ENCODE results near the gene SAMM50. TPM values are rescaled to one million over a fixed set of nuclear protein-coding genes. Genes with fewer than 3 reads are reported as not detected.

SAMM50 gene
- total RNA-seq, 1 experiment from 2014 or later, result 40.8 TPM

DNA sequence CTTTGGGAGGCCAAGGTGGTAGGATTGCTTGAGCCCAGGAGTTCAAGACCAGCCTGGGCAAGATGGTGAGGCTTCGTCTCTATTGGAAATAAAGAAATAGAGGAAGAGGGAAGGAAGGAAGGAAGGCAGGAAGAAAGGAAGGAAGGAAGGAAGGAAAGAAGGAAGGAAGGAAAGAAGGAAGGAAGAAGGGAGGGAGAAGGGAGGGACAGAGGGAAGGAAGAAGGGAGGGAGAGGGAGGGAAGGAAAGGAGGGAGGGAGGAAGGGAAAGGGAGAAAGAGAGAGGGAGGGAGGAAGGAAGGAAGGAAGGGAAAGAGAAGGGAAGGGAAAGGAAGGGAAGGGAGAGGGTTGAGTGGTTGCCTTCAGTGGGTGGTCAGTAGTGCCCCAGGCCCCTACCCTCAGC is 45.5 kb upstream of the SAMM50 start:
- BruUV-seq (replicated peaks), result no TSS peak
- H3K9me2 ChIP-seq (ENCODE audit: insufficient read depth), result no peaks in the 10 kb centered on the region
- H4K20me1 ChIP-seq (ENCODE audit: insufficient read depth), result no peaks in the 10 kb centered on the region
- ATAC-seq, result no peak
- H2AFZ ChIP-seq (ENCODE audit: low read depth, low read length, poor library complexity, severe bottlenecking), result no peak overlapping the region
- RAD21 ChIA-PET (ENCODE audit: low non-redundant PET in 1 of 2, low total read pairs in 2 of 2, uncharacterized antibody in 2 of 2, unreplicated experiment in 2 of 2), result no interaction called here
- no peak for DNase-seq (ENCODE audit: low read depth, low spot score)
- H3K9ac ChIP-seq (ENCODE audit: low read length), result no peak overlapping the region
- no peak overlapping the region for H3K27ac ChIP-seq (ENCODE audit: low read depth, low read length)
- POLR2A ChIA-PET, result no interaction called here
- no peaks in the 10 kb centered on the region for H3K9me3 ChIP-seq (ENCODE audit: control insufficient read depth in 1 of 2, insufficient read depth in 1 of 2, low read depth in 1 of 2, low read length in 2 of 2)
- intact Hi-C loops (cut with micrococcal nuclease), result no loop called here
- peaks cover 24% of the 10 kb centered on the region; the same call in 1 of the 2 replicates for H3K27me3 ChIP-seq (ENCODE audit: insufficient read depth, low read length)
- H3K36me3 ChIP-seq (ENCODE audit: control insufficient read depth in 1 of 2, insufficient read depth in 2 of 2, low read length in 2 of 2), result no peaks in the 10 kb centered on the region
- CTCF ChIA-PET, result no interaction called here
- no peaks in the 10 kb centered on the region for H3K4me1 ChIP-seq (ENCODE audit: control insufficient read depth in 1 of 2, insufficient read depth in 2 of 2, low read length in 2 of 2)
- H3K4me3 ChIP-seq (replicated peaks in 1 of 2; ENCODE audit: low read depth in 1 of 2, low read length in 2 of 2), result no peak overlapping the region
- H3K79me2 ChIP-seq (ENCODE audit: insufficient read depth, low read length), result no peaks in the 10 kb centered on the region
- no peak overlapping the region for H3K4me2 ChIP-seq (ENCODE audit: low read length)
- TF ChIP-seq EZH2 (IDR thresholded peaks at IDR 0.05) (no peak), EGR1 (IDR thresholded peaks at IDR 0.05; ENCODE audit: low read depth) (no peak), EZH2phosphoT487 (IDR thresholded peaks at IDR 0.05; ENCODE audit: borderline replicate concordance) (no peak), CBX3 (IDR thresholded peaks at IDR 0.05; ENCODE audit: low read depth) (no peak), SP1 (IDR thresholded peaks at IDR 0.05; ENCODE audit: low read depth) (no peak), FOSL1 (IDR thresholded peaks at IDR 0.05; ENCODE audit: low read depth) (no peak), POLR2AphosphoS5 (IDR thresholded peaks at IDR 0.05; ENCODE audit: low read depth, low read length) (no peak), SRF (IDR thresholded peaks at IDR 0.05; ENCODE audit: low read depth) (no peak), ELF1 (IDR thresholded peaks at IDR 0.05; ENCODE audit: borderline replicate concordance, low read depth) (no peak), SIN3A (IDR thresholded peaks at IDR 0.05; ENCODE audit: low read depth) (no peak), POLR2A (IDR thresholded peaks at IDR 0.05; ENCODE audit: borderline replicate concordance, extremely low read depth, insufficient read depth, insufficient read length) (no peak), ZNF274 (IDR thresholded peaks at IDR 0.05; ENCODE audit: low read depth, low read length) (no peak), RAD21 (IDR thresholded peaks at IDR 0.05; ENCODE audit: low read depth) (no peak), TCF7L2 (IDR thresholded peaks at IDR 0.05; ENCODE audit: borderline replicate concordance, extremely low read depth, insufficient read depth, insufficient read length) (no peak)
- TF ChIP-seq, protein P1, sequence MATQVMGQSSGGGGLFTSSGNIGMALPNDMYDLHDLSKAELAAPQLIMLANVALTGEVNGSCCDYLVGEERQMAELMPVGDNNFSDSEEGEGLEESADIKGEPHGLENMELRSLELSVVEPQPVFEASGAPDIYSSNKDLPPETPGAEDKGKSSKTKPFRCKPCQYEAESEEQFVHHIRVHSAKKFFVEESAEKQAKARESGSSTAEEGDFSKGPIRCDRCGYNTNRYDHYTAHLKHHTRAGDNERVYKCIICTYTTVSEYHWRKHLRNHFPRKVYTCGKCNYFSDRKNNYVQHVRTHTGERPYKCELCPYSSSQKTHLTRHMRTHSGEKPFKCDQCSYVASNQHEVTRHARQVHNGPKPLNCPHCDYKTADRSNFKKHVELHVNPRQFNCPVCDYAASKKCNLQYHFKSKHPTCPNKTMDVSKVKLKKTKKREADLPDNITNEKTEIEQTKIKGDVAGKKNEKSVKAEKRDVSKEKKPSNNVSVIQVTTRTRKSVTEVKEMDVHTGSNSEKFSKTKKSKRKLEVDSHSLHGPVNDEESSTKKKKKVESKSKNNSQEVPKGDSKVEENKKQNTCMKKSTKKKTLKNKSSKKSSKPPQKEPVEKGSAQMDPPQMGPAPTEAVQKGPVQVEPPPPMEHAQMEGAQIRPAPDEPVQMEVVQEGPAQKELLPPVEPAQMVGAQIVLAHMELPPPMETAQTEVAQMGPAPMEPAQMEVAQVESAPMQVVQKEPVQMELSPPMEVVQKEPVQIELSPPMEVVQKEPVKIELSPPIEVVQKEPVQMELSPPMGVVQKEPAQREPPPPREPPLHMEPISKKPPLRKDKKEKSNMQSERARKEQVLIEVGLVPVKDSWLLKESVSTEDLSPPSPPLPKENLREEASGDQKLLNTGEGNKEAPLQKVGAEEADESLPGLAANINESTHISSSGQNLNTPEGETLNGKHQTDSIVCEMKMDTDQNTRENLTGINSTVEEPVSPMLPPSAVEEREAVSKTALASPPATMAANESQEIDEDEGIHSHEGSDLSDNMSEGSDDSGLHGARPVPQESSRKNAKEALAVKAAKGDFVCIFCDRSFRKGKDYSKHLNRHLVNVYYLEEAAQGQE (IDR thresholded peaks at IDR 0.05; ENCODE audit: low read depth), result no peak
- TF ChIP-seq, protein P2, sequence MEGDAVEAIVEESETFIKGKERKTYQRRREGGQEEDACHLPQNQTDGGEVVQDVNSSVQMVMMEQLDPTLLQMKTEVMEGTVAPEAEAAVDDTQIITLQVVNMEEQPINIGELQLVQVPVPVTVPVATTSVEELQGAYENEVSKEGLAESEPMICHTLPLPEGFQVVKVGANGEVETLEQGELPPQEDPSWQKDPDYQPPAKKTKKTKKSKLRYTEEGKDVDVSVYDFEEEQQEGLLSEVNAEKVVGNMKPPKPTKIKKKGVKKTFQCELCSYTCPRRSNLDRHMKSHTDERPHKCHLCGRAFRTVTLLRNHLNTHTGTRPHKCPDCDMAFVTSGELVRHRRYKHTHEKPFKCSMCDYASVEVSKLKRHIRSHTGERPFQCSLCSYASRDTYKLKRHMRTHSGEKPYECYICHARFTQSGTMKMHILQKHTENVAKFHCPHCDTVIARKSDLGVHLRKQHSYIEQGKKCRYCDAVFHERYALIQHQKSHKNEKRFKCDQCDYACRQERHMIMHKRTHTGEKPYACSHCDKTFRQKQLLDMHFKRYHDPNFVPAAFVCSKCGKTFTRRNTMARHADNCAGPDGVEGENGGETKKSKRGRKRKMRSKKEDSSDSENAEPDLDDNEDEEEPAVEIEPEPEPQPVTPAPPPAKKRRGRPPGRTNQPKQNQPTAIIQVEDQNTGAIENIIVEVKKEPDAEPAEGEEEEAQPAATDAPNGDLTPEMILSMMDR (IDR thresholded peaks at IDR 0.05 in 2 of 3, conservative IDR thresholded peaks at IDR 0.05 in 1 of 3; ENCODE audit: borderline replicate concordance in 1 of 3, insufficient read depth in 1 of 3, low read depth in 2 of 3, low read length in 2 of 3), result no peak
- TF ChIP-seq, protein P3, sequence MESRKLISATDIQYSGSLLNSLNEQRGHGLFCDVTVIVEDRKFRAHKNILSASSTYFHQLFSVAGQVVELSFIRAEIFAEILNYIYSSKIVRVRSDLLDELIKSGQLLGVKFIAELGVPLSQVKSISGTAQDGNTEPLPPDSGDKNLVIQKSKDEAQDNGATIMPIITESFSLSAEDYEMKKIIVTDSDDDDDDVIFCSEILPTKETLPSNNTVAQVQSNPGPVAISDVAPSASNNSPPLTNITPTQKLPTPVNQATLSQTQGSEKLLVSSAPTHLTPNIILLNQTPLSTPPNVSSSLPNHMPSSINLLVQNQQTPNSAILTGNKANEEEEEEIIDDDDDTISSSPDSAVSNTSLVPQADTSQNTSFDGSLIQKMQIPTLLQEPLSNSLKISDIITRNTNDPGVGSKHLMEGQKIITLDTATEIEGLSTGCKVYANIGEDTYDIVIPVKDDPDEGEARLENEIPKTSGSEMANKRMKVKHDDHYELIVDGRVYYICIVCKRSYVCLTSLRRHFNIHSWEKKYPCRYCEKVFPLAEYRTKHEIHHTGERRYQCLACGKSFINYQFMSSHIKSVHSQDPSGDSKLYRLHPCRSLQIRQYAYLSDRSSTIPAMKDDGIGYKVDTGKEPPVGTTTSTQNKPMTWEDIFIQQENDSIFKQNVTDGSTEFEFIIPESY (IDR thresholded peaks at IDR 0.05; ENCODE audit: extremely low read depth, insufficient replicate concordance, low read length), result no peak
